ENCODE measurements around the gene NAB1.

GRCh38 chr2:190615555-190616200 is 33.2 kb upstream of the NAB1 start:
- TF ChIP-seq POLR2A (IDR thresholded peaks at IDR 0.05) = no peak
- TF ChIP-seq, protein P1, sequence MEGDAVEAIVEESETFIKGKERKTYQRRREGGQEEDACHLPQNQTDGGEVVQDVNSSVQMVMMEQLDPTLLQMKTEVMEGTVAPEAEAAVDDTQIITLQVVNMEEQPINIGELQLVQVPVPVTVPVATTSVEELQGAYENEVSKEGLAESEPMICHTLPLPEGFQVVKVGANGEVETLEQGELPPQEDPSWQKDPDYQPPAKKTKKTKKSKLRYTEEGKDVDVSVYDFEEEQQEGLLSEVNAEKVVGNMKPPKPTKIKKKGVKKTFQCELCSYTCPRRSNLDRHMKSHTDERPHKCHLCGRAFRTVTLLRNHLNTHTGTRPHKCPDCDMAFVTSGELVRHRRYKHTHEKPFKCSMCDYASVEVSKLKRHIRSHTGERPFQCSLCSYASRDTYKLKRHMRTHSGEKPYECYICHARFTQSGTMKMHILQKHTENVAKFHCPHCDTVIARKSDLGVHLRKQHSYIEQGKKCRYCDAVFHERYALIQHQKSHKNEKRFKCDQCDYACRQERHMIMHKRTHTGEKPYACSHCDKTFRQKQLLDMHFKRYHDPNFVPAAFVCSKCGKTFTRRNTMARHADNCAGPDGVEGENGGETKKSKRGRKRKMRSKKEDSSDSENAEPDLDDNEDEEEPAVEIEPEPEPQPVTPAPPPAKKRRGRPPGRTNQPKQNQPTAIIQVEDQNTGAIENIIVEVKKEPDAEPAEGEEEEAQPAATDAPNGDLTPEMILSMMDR (IDR thresholded peaks at IDR 0.05 in 4 of 5, conservative IDR thresholded peaks at IDR 0.05 in 1 of 5) = no peak
